ENCODE results near the gene ZBTB7C. TPM values are rescaled to one million over a fixed set of nuclear protein-coding genes. Genes with fewer than 3 reads are reported as not detected.

The ZBTB7C gene
- total RNA-seq, 2 experiments from 2014 or later = not detected

- no peaks in the 10 kb centered on the region for H3K79me2 ChIP-seq (ENCODE audit: insufficient read depth, low read depth, low read length)
- no peak for DNase-seq (ENCODE audit: low spot score)
- no peak overlapping the region for H2AFZ ChIP-seq (ENCODE audit: low read length)
- intact Hi-C loops (cut with micrococcal nuclease; ENCODE audit: unreplicated experiment) = no loop called here
- BruUV-seq (replicated peaks) = no TSS peak
- H4K20me1 ChIP-seq (ENCODE audit: insufficient read depth, low read length) = no peaks in the 10 kb centered on the region
- no peak overlapping the region for H3K4me2 ChIP-seq (ENCODE audit: low read length)
- H3K36me3 ChIP-seq (ENCODE audit: insufficient read depth, low read length) = no peaks in the 10 kb centered on the region
- ChIA-PET CTCF (ENCODE audit: unreplicated experiment) (no interaction called here), POLR2A (no interaction called here)
- H3K9me3 ChIP-seq (ENCODE audit: low read length) = no peaks in the 10 kb centered on the region
- no peak for TF ChIP-seq EZH2phosphoT487 (IDR thresholded peaks at IDR 0.05; ENCODE audit: borderline replicate concordance, low read depth, low read length)
- no peak for TF ChIP-seq CTCF (conservative IDR thresholded peaks at IDR 0.05; ENCODE audit: low read length)
- H3K4me3 ChIP-seq (ENCODE audit: low read depth, low read length, poor library complexity, severe bottlenecking) = no peak overlapping the region
- no peak overlapping the region for H3K27ac ChIP-seq (ENCODE audit: low read depth, low read length, poor library complexity, severe bottlenecking)
- H3K4me1 ChIP-seq (ENCODE audit: insufficient read depth, low read length, poor library complexity, severe bottlenecking) = no peaks in the 10 kb centered on the region
- H3K9me2 ChIP-seq (ENCODE audit: insufficient read depth, low read length) = no peaks in the 10 kb centered on the region
Observed at GRCh38 chr18:48335829-48336228, 73.4 kb downstream of the ZBTB7C start.

GRCh38 chr18:48334845-48335244 lies 74.3 kb downstream of the ZBTB7C start:
- no peak overlapping the region for H3K4me3 ChIP-seq (ENCODE audit: low read depth, low read length, poor library complexity, severe bottlenecking)
- POLR2A ChIA-PET = no interaction called here
- no peaks in the 10 kb centered on the region for H3K9me2 ChIP-seq (ENCODE audit: insufficient read depth, low read length)
- TF ChIP-seq EZH2phosphoT487 (IDR thresholded peaks at IDR 0.05; ENCODE audit: borderline replicate concordance, low read depth, low read length) (no peak), CTCF (conservative IDR thresholded peaks at IDR 0.05; ENCODE audit: low read length) (no peak)
- H2AFZ ChIP-seq (ENCODE audit: low read length) = no peak overlapping the region
- H3K4me2 ChIP-seq (ENCODE audit: low read length) = no peak overlapping the region
- no peaks in the 10 kb centered on the region for H3K9me3 ChIP-seq (ENCODE audit: low read length)
- DNase-seq (ENCODE audit: low spot score) = no peak
- H3K4me1 ChIP-seq (ENCODE audit: insufficient read depth, low read length, poor library complexity, severe bottlenecking) = no peaks in the 10 kb centered on the region
- no peak overlapping the region for H3K27ac ChIP-seq (ENCODE audit: low read depth, low read length, poor library complexity, severe bottlenecking)
- CTCF ChIA-PET (ENCODE audit: unreplicated experiment) = no interaction called here
- intact Hi-C loops (cut with micrococcal nuclease; ENCODE audit: unreplicated experiment) = no loop called here
- no TSS peak for BruUV-seq (replicated peaks)
- H4K20me1 ChIP-seq (ENCODE audit: insufficient read depth, low read length) = no peaks in the 10 kb centered on the region
- H3K36me3 ChIP-seq (ENCODE audit: insufficient read depth, low read length) = no peaks in the 10 kb centered on the region
- no peaks in the 10 kb centered on the region for H3K79me2 ChIP-seq (ENCODE audit: insufficient read depth, low read depth, low read length)

GRCh38 chr18:48333563-48333962 lies 75.6 kb downstream of the ZBTB7C start:
- no TSS peak for BruUV-seq (replicated peaks)
- no peak overlapping the region for H3K4me2 ChIP-seq (ENCODE audit: low read length)

More at GRCh38 chr18:48333563-48333962, 75.6 kb downstream of the ZBTB7C start:
- H3K36me3 ChIP-seq (ENCODE audit: insufficient read depth, low read length) = no peaks in the 10 kb centered on the region
- no peak overlapping the region for H3K4me3 ChIP-seq (ENCODE audit: low read depth, low read length, poor library complexity, severe bottlenecking)
- CTCF ChIA-PET (ENCODE audit: unreplicated experiment) = no interaction called here
- no peaks in the 10 kb centered on the region for H3K4me1 ChIP-seq (ENCODE audit: insufficient read depth, low read length, poor library complexity, severe bottlenecking)
- H3K27ac ChIP-seq (ENCODE audit: low read depth, low read length, poor library complexity, severe bottlenecking) = no peak overlapping the region
- H2AFZ ChIP-seq (ENCODE audit: low read length) = no peak overlapping the region
- H3K9me3 ChIP-seq (ENCODE audit: low read length) = no peaks in the 10 kb centered on the region
- H3K9me2 ChIP-seq (ENCODE audit: insufficient read depth, low read length) = no peaks in the 10 kb centered on the region
- no peak for DNase-seq (ENCODE audit: low spot score)
- intact Hi-C loops (cut with micrococcal nuclease; ENCODE audit: unreplicated experiment) = no loop called here
- POLR2A ChIA-PET = no interaction called here
- H4K20me1 ChIP-seq (ENCODE audit: insufficient read depth, low read length) = no peaks in the 10 kb centered on the region
- H3K79me2 ChIP-seq (ENCODE audit: insufficient read depth, low read depth, low read length) = no peaks in the 10 kb centered on the region
- TF ChIP-seq CTCF (conservative IDR thresholded peaks at IDR 0.05; ENCODE audit: low read length) = no peak
- TF ChIP-seq EZH2phosphoT487 (IDR thresholded peaks at IDR 0.05; ENCODE audit: borderline replicate concordance, low read depth, low read length) = no peak

Data from OCI-LY7 (cell line).